Measurements from ENCODE around the gene CHSY1. TPM values are rescaled to one million over a fixed set of nuclear protein-coding genes. Genes with fewer than 3 reads are reported as not detected.
A peak's percentile ranks its signal among the peaks of the same experiment; 100 is the strongest.

The CHSY1 gene
- total and polyA plus RNA-seq, 3 donors from 2014 or later: 20.0 to 36.1 (median 31.1) TPM

DNA sequence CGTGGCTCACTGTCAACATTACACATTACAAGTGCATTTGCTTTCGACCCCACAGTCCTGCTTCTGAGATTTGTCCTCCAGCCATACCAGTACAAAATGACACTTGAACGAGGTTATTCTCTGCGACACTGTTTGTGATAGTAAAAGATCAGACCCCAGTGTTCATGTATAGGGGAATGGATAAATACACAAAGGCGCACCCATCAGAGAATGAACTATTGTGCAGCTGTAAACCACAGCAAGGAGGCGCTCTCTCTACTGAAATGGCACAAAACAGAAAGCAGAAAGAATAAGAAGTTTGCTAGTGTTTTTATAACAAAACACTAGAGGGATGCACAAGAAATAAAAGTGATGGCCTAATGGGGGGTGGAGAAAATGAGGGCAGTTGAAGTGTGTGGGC is 4.9 kb upstream of the CHSY1 start:
- Histone ChIP-seq H3K27ac (no peak overlapping the region), H3K4me1 (peaks cover 19% of the 10 kb centered on the region), H3K27me3 (no peaks in the 10 kb centered on the region), H3K4me3 (no peak overlapping the region), H3K9me3 (no peaks in the 10 kb centered on the region), H3K36me3 (ENCODE audit: low read depth, missing control alignments) (no peaks in the 10 kb centered on the region)
- DNase-seq: no peak
- TF ChIP-seq, protein P1, sequence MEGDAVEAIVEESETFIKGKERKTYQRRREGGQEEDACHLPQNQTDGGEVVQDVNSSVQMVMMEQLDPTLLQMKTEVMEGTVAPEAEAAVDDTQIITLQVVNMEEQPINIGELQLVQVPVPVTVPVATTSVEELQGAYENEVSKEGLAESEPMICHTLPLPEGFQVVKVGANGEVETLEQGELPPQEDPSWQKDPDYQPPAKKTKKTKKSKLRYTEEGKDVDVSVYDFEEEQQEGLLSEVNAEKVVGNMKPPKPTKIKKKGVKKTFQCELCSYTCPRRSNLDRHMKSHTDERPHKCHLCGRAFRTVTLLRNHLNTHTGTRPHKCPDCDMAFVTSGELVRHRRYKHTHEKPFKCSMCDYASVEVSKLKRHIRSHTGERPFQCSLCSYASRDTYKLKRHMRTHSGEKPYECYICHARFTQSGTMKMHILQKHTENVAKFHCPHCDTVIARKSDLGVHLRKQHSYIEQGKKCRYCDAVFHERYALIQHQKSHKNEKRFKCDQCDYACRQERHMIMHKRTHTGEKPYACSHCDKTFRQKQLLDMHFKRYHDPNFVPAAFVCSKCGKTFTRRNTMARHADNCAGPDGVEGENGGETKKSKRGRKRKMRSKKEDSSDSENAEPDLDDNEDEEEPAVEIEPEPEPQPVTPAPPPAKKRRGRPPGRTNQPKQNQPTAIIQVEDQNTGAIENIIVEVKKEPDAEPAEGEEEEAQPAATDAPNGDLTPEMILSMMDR (IDR thresholded peaks at IDR 0.05): peak in 1 of 3 experiments; percentile 9
- TF ChIP-seq POLR2A (IDR thresholded peaks at IDR 0.05): no peak
- 90 to 91% methylated on average over 6 of the region's 6 CpGs for WGBS, 2 donors
- intact Hi-C loops (cut with DNase I; ENCODE audit: low total_unique reads): loop anchor here (10.0 kb wide), 1 partner anchor 172 kb away; no protein-coding TSS in a partner anchor

DNA sequence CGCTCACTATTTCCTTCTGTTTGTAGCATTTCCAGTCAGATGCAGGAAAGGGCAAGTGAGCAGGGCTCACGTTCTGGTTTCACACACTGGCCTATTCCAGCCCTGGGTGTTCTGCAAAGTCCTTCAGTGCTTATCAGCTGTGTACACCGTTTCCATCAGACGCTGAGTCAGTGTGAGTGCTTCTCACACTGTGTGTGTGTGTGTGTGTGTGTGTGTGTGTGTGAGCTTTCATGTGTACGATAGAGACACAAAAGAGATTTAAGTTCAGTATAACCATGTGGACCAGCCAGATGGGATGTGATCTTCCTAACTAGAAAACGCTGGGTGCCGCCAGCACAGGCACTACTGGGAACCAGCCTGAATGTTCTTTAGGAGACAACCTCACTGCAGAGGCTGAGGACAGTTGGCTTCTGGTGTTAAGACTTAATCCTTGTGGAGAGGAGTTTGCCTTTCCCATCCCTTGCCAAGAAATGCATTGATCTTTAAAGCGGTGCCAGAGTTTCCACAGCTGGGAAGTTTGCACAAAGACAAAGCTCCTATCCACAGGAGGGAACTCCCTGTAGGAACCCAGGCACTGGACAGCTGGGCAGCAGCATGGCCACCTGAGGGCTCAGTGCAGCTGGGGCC is 3.9 kb upstream of the CHSY1 start:
- Histone ChIP-seq H3K27ac (peak overlapping the region in 1 of 2 donors; percentile 6), H3K27me3 (no peaks in the 10 kb centered on the region), H3K4me1 (peaks cover 19% of the 10 kb centered on the region), H3K36me3 (ENCODE audit: low read depth, missing control alignments) (no peaks in the 10 kb centered on the region), H3K9me3 (no peaks in the 10 kb centered on the region), H3K4me3 (no peak overlapping the region)
- intact Hi-C loops (cut with DNase I; ENCODE audit: low total_unique reads): loop anchor here (10.0 kb wide), 1 partner anchor 171 kb away; no protein-coding TSS in a partner anchor
- TF ChIP-seq, protein P1 (IDR thresholded peaks at IDR 0.05): no peak
- no peak for TF ChIP-seq POLR2A (IDR thresholded peaks at IDR 0.05)
- WGBS, 2 donors: 34 to 35% methylated on average over 8 of the region's 8 CpGs
- peak; percentile 67 for DNase-seq

DNA sequence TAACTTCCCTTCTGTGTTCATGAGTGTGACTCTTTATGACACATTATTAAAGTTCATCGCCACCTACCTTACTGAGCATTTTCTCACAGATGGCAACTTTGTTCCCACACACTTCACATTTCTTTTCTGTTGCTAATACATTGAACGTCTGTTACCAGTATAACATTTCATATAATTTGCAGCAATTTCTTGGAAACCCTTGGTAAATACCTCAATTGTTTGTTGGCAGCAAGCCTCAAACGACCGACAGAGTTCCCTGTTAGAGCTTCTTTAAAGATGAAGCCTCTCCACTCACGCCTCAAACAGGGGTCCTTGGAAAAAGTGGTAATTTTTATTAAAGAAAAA is 3.2 kb upstream of the CHSY1 start:
- H3K9me3 ChIP-seq: no peaks in the 10 kb centered on the region
- no peaks in the 10 kb centered on the region for H3K36me3 ChIP-seq (ENCODE audit: low read depth, missing control alignments)
- no peak for DNase-seq
- peaks cover 19% of the 10 kb centered on the region for H3K4me1 ChIP-seq
- no peak overlapping the region for H3K27ac ChIP-seq
- 48 to 56% methylated on average over 5 of the region's 5 CpGs for WGBS, 2 donors
- H3K4me3 ChIP-seq: no peak overlapping the region
- no peaks in the 10 kb centered on the region for H3K27me3 ChIP-seq
- TF ChIP-seq POLR2A (IDR thresholded peaks at IDR 0.05): no peak
- TF ChIP-seq, protein P1 (IDR thresholded peaks at IDR 0.05): no peak
- intact Hi-C loops (cut with DNase I; ENCODE audit: low total_unique reads): loop anchor here (10.0 kb wide), 1 partner anchor 170 kb away; no protein-coding TSS in a partner anchor

DNA sequence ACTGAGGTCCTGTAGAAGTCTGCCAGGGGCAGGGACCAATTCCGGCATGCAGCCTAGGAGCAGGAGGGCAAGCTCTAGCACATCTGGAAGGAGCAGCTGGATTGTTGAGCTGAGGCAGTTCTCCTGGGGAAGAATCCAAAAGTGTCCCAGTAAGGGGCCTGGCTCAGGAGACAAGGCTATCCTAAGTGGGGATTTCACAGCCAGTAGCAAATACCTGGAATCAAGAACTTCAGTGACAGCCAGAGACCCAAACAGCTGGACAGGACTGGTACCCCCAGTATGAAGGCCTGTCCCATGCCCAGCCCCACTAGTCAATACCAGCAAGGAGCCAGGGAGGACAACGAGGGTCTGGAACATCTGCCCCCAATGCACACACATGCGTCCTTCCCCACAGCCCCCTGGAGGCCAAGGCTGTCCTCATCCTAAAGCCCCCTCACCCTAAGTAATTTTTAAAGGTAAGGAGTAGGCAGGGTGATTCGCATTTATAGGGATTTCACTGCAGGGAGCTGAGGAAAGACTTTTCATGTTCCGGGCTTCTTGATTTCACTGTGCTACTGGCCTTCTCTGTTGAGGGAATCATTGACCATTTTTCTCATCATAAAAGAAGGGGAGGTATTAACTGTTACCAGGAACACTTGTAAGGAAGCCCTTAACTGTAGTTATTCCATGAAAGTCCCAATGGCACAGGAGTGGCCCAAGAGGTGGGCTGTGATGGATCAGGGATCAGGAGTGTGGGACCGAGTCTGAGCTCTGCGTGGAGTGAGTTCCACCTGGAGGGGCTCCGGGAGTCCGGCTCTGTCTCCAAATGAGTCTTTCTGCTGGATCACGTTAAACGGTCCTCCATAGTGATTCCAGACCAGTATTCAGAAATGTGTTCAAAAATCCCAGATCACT is 2.6 kb upstream of the CHSY1 start:
- intact Hi-C loops (cut with DNase I; ENCODE audit: low total_unique reads): loop anchor here (5.0 to 10.0 kb wide), 3 partner anchors 67 to 237 kb away; no protein-coding TSS in a partner anchor
- DNase-seq: no peak
- H3K27me3 ChIP-seq: no peaks in the 10 kb centered on the region
- H3K36me3 ChIP-seq (ENCODE audit: low read depth, missing control alignments): no peaks in the 10 kb centered on the region
- TF ChIP-seq, protein P1 (IDR thresholded peaks at IDR 0.05): no peak
- TF ChIP-seq POLR2A (IDR thresholded peaks at IDR 0.05): no peak
- H3K27ac ChIP-seq: no peak overlapping the region
- 81% methylated on average over 11 of the region's 11 CpGs for WGBS, 2 donors
- H3K4me1 ChIP-seq: peaks cover 22% of the 10 kb centered on the region
- no peak overlapping the region for H3K4me3 ChIP-seq
- H3K9me3 ChIP-seq: no peaks in the 10 kb centered on the region

All from testis (tissue), 3 donors.